ENCODE measurements around the gene ATG5. TPM values are rescaled to one million over a fixed set of nuclear protein-coding genes. Genes with fewer than 3 reads are reported as not detected.

ATG5 gene
- total RNA-seq, 2 donors from 2014 or later, result 42.1 to 48.0 TPM

DNA sequence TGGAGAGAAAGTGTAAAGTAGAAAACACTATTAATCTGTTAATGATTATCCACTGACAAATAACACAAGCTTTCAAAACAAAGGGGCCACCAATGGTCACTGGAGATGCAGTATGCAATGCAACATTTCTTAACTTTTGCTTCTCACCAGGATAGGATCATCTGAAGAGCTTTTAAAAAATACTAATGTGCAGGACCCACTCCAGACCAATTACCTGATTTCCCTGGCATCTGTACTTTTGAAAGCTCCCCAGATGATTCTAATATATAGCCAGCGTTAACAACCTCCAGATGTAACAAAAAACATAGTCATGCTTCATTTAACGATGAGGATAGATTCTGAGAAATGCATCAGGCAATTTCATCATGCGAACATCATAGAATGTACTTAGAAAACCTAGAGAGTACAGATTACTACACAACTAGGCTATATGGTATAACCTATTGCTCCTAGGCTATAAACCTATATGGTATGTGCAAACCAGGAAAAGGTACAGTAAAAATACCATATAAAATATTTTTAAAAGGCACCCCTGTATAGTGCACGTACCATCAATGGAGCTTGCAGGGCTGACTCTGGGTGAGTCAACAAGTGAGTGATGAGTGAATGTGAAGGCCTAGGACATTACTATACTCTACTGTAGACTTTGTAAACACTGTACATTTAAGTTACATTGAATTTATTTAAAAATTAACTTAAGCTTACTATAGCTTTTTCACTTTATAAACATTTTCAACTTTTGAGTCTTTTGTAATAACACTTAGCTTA, 69.2 kb downstream of the ATG5 start:
- Histone ChIP-seq H3K27ac (no peak overlapping the region), H3K9me3 (no peaks in the 10 kb centered on the region), H3K4me1 (no peaks in the 10 kb centered on the region), H3K36me3 (no peaks in the 10 kb centered on the region), H3K4me3 (no peak overlapping the region), H3K9ac (ENCODE audit: low read depth in 2 of 2, low read length in 2 of 2) (no peak overlapping the region), H3K27me3 (no peaks in the 10 kb centered on the region)
- TF ChIP-seq, protein P1, sequence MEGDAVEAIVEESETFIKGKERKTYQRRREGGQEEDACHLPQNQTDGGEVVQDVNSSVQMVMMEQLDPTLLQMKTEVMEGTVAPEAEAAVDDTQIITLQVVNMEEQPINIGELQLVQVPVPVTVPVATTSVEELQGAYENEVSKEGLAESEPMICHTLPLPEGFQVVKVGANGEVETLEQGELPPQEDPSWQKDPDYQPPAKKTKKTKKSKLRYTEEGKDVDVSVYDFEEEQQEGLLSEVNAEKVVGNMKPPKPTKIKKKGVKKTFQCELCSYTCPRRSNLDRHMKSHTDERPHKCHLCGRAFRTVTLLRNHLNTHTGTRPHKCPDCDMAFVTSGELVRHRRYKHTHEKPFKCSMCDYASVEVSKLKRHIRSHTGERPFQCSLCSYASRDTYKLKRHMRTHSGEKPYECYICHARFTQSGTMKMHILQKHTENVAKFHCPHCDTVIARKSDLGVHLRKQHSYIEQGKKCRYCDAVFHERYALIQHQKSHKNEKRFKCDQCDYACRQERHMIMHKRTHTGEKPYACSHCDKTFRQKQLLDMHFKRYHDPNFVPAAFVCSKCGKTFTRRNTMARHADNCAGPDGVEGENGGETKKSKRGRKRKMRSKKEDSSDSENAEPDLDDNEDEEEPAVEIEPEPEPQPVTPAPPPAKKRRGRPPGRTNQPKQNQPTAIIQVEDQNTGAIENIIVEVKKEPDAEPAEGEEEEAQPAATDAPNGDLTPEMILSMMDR (IDR thresholded peaks at IDR 0.05), result no peak
- intact Hi-C loops (cut with DNase I), result no loop called here
- no peak for DNase-seq

DNA sequence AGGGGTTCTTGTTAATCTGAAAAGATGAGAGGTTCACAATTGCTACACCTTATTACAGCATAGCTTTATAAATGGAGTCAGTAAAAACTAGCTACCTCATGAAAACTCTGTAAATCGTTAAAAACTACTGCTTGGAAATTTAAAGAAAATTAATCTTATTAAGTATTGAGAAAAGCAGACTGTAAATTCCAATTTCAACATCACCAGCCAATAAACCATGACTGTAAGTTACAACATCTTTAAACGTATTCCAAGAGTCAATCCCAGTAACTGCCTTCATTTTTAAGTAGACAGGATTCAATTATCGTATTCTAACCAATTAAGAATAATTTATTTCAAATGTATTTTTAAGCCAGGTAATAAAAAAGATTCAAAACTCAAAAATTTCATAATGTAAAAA, 70.3 kb downstream of the ATG5 start:
- H3K9me3 ChIP-seq, result no peaks in the 10 kb centered on the region
- H3K27ac ChIP-seq, result no peak overlapping the region
- DNase-seq, result no peak
- H3K9ac ChIP-seq (ENCODE audit: low read depth in 2 of 2, low read length in 2 of 2), result no peak overlapping the region
- H3K4me1 ChIP-seq, result no peaks in the 10 kb centered on the region
- H3K27me3 ChIP-seq, result no peaks in the 10 kb centered on the region
- no peak overlapping the region for H3K4me3 ChIP-seq
- intact Hi-C loops (cut with DNase I), result no loop called here
- H3K36me3 ChIP-seq, result no peaks in the 10 kb centered on the region
- TF ChIP-seq, protein P1 (IDR thresholded peaks at IDR 0.05), result no peak

DNA sequence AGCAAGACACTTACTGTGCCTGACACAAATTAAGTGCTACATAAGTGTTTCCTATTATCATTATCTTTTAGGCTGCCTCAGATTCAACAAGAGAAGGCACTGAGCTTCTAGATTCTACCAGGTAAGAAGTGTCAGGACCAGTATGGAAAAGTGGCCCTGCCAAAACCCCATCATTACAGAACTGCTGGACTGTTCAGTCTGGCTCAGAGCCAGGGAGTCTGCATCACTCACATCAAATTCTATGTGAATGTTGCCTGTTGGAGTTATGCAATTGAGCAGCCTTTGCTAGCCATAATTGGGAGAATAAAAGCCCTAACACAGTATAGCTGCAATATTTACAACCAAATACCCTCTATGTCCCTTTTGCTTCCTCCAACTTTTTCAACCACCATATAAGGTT, 70.9 kb downstream of the ATG5 start:
- no peak for DNase-seq
- H3K4me3 ChIP-seq, result no peak overlapping the region
- no peaks in the 10 kb centered on the region for H3K9me3 ChIP-seq
- H3K4me1 ChIP-seq, result no peaks in the 10 kb centered on the region
- no peak overlapping the region for H3K27ac ChIP-seq
- H3K27me3 ChIP-seq, result no peaks in the 10 kb centered on the region
- intact Hi-C loops (cut with DNase I), result no loop called here
- TF ChIP-seq, protein P1 (IDR thresholded peaks at IDR 0.05), result no peak
- H3K9ac ChIP-seq (ENCODE audit: low read depth in 2 of 2, low read length in 2 of 2), result no peak overlapping the region
- H3K36me3 ChIP-seq, result no peaks in the 10 kb centered on the region

DNA sequence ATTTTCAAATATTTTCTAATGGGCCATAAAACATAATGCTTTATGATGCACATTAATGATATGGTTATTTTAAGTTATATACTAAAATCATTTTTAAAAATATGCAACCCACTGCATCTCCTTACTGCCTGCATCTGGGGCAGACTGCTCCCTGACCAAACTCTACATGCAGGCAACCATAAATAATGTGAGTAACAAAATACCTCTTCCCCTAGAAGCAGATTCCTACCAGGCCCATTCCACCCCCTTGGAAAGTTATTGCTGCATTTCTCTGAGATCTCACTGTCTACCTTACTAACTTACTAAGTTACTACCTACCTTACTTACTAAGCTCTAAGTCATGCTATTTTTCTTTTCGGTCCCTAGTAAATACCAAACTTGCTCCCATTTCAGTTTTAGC, 71.8 kb downstream of the ATG5 start:
- TF ChIP-seq, protein P1 (IDR thresholded peaks at IDR 0.05), result no peak
- intact Hi-C loops (cut with DNase I), result no loop called here
- H3K9me3 ChIP-seq, result no peaks in the 10 kb centered on the region

DNA sequence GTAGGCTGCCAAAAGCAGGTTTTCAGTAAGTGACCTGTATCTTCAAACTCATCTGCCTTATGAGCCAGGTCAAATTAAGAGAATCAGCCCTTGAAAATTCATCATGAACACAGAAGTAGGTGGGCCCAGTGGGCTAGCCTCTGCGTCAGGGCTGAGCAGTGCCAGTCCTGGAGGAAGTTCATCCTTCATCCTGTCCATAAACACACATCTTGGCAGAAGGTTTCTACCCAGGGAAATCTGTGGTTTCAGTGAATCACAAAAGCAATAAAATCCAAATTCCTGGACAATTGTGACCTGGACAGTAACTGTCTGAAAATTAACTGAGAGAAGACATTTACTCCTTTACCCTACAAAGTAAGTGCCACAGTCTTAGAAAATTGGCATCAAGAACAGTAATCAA, 72.4 kb downstream of the ATG5 start:
- Histone ChIP-seq H3K4me1 (no peaks in the 10 kb centered on the region), H3K27me3 (no peaks in the 10 kb centered on the region), H3K9me3 (no peaks in the 10 kb centered on the region), H3K4me3 (no peak overlapping the region), H3K36me3 (no peaks in the 10 kb centered on the region), H3K9ac (ENCODE audit: low read depth in 2 of 2, low read length in 2 of 2) (no peak overlapping the region), H3K27ac (no peak overlapping the region)
- no peak for DNase-seq
- intact Hi-C loops (cut with DNase I), result no loop called here
- TF ChIP-seq, protein P1 (IDR thresholded peaks at IDR 0.05), result no peak

More for the DNA sequence above, 71.8 kb downstream of the ATG5 start:
- Histone ChIP-seq H3K9ac (ENCODE audit: low read depth in 2 of 2, low read length in 2 of 2) (no peak overlapping the region), H3K4me3 (no peak overlapping the region), H3K27ac (no peak overlapping the region), H3K4me1 (no peaks in the 10 kb centered on the region), H3K36me3 (no peaks in the 10 kb centered on the region), H3K27me3 (no peaks in the 10 kb centered on the region)
- no peak for DNase-seq

Data from colonic mucosa (tissue), 4 donors.